Fibroblast of skin of scalp (primary cell): ENCODE results near the gene SMAD2.
A peak's percentile ranks its signal among the peaks of the same experiment; 100 is the strongest.

Experiments used
- DNase-seq: peaks from one replicate; pipeline ENCODE4 v3.0.0-alpha.2; 2013

Gene SMAD2

GRCh38 chr18:47895565-47896250, 34.8 kb downstream of the SMAD2 start:
- DNase-seq: no peak

GRCh38 chr18:47893939-47894699, 36.3 kb downstream of the SMAD2 start:
- no peak for DNase-seq

DNA sequence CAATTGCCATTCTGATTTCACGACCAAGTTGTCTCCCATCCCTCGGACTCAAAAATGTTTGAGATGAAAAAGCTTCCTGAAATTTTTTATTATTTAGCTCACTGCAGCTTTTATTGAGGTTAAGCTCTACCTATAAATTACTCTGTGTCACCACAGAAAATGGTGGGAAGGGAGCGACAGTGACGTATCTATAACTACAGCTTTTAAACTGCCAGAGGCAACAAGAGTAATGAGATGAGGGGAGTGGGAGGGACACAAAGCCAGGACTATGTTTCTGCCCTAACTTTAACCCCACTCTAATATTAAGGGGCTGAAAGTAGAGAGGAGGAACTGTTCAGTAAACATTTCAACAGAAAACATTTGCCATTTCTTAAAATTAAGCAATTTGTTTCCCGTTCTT, 37.4 kb downstream of the SMAD2 start:
- DNase-seq: no peak

DNA sequence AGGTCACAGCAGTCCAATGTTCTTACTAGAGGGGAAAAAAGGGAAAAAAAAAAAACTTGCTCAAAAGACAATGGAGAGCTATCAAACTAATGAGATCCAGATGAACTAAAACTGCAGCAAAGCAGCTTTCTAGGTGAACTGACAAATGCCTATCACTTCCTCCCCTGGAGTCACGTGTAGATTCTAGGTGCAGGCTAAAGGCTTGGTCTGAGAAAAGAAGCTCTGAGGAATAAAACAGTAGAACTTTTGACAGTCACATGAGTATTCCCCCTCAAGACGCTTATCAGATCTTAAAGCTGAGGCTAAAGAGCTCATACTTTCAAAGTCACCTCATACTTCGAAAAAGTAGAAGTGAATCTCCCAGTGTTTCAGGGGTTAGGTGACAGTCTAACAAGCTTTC, 42.3 kb downstream of the SMAD2 start:
- DNase-seq: no peak

- DNase-seq: no peak
These were observed 43.2 kb downstream of the SMAD2 start for GRCh38 chr18:47887227-47887626.

- peak; percentile 52 for DNase-seq
These were observed 46.6 kb downstream of the SMAD2 start for GRCh38 chr18:47883771-47884413.

DNA sequence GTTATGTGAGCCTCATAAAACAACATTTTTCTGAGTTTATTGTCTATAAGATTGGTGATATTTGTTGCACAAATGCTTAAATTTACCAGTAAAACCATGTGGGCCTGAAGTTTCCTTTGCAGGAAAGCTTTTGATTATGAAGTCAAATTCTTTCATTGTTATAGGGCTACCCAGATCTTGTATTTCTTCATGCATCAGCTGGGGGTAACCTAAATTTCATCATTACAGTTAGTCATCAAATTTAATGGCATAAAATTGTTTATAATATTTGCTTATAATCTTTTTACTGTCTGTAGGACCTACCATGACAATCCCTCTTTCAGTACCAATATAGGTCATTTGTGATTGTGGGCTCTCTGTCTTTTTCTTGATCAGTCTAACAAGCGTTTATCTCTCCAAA, 47.8 kb downstream of the SMAD2 start:
- peak; percentile 24 for DNase-seq

GRCh38 chr18:47881752-47882455, 48.6 kb downstream of the SMAD2 start:
- DNase-seq: peak; percentile 19

GRCh38 chr18:47881042-47881441, 49.4 kb downstream of the SMAD2 start:
- DNase-seq: no peak

GRCh38 chr18:47877892-47878291, 52.6 kb downstream of the SMAD2 start:
- peak; percentile 12 for DNase-seq

GRCh38 chr18:47876813-47877212, 53.6 kb downstream of the SMAD2 start:
- DNase-seq: no peak

DNA sequence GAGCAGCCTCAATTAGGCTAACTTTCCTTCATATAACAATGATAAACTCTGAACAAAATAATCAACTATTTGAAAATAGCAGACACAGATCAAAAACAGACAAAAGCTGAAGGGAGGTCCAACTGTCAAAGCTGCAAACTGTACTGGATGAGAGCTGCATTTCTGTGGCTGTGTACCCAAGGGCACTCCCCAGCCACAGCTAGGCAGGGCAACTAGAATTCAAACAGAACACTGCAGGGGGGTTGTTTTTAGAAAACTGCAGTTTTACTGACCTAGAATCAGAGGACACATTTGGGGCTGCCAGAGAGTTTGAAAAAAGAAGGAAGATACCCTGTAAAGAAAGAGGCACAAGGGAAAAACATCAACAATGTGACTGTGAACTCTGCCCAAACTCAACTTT, 56.8 kb downstream of the SMAD2 start:
- no peak for DNase-seq

DNA sequence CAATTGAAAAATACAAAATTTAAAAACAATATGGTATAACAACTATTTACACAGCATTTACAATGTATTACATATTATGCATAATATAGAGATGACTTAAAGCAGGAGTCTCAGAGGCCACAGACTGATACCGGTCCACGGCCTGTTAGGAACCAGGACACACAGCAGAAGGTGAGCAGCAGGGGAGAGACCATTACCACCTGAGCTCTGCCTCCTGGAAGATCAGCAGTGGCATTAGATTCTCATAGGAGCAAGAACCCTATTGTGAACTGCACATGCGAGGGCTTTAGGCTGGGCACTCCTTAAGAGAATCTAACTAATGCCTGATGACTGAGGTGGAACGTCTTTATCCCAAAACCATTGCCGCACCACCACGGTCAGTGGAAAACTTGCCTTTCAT, 58.0 kb downstream of the SMAD2 start:
- DNase-seq: no peak

DNA sequence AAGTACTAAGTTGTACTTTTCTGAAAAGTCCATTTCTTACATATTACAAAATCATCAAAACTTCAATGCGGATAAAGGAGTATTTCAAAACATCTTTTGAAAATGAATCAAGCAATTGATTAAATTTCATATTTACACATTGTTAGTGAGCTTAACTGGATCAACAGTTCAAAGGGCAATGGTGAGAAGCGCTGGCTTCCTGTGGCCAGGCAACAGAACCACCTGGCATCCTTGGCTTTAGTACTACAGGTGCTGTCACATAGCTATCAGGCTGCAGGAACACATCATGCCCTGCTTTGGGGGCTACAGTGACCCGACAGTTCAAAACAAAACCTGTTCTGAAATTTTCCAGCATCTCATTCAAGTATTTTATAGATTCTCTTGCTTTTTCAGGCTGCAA, 59.2 kb downstream of the SMAD2 start:
- no peak for DNase-seq

GRCh38 chr18:47870605-47871004, 59.9 kb downstream of the SMAD2 start:
- DNase-seq: no peak

DNA sequence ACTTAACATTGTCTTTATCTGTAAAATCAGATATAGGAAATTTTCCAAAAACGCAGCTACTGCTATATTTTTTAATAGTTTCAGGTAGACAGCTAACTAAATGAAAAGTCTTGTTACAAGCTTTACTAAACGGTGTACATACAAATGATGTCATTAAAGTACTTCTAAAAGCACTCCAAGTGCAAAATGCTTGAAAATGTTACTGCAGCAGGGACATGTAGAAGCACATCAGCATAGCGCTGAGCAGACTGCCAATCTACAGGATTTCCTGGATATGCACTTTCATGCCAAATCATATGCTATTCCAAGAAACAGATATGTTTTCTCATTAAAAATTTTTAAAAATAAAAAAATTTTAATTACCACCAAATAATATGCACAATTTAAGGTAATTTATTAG, 61.7 kb downstream of the SMAD2 start:
- no peak for DNase-seq

DNA sequence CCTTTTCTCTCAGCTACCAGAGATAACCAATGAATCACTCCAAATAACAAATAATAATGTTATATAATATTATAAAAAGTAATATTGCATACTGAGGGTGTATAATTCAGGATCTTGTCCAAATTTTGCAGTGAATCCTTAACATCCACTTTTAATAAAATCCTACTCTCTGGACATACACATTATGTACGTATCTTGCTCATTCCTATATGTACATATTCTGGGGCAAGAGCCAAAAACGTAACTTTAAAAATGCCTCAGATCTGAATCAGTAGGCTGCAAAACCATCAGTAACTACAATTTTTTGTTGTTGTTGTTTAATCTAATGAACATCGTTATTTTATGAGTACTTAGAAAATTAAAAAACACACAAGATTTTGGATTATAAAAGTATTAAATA, 65.3 kb downstream of the SMAD2 start:
- no peak for DNase-seq

DNA sequence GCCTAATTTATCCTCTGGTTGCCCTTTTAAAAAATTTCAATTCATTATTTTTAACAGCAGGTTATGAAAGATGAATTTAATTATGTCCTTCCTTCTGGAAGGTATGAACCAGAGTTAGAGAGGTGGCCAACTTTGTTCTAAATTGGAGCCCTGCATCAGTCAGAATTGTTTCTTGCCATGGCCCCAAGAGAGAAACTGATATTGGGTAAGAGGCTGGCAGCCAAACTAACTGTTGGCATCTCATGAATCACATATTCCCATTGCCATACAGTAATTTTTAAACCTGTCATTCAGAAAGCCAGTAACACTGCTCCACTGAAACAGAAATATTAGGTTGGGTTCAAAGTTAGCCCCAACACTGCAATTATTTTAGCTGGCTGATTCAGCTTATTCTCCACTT, 67.4 kb downstream of the SMAD2 start:
- no peak for DNase-seq

DNA sequence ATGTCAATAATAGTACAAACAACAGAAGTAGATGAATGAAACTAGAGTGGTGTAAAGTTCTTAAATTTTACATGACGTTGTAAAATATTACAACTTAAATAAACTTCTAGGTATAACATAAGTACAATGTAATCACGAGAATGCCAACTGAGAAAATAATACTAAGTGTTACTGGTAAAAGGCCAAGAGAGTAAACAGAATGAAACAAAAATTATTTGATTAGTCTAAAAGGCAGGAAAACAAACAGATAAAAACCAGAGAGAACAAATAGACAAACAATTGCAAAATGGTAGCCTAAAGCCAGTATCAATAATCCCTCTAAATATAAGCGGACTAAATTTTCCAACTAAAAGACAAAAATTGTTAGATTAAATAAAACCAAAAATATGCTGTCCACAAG, 71.9 kb downstream of the SMAD2 start:
- DNase-seq: no peak

- DNase-seq: no peak
These were observed 82.8 kb downstream of the SMAD2 start for GRCh38 chr18:47847635-47848034.

DNA sequence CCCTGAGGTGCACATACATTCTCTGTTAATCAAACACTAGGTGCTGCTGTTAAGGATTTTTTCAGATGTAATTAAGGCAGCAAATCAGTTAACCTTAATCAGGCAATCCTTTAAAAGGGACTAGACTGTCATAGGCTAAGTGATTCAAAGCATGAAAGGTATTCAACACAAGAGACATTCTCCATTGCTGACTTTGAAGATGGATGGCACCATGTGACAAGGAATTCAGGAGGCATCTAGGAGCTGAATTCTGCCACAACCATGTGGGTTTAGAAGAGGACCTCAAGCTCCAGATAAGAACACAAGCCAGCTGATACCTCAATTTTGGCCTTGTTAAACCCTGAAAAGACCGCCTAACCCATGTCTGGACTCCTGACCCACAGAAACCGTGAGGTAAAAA, 84.0 kb downstream of the SMAD2 start:
- DNase-seq: no peak

GRCh38 chr18:47844828-47845498, 85.5 kb downstream of the SMAD2 start:
- no peak for DNase-seq

- no peak for DNase-seq
These were observed 87.6 kb downstream of the SMAD2 start for GRCh38 chr18:47842836-47843235.
